ENCODE measurements around the gene LRRC63.
"Not testable (repeated sequence)": the region's sequence is repeated elsewhere in the genome, so short reads cannot be mapped to it uniquely, and the experiment has no call there.

DNA sequence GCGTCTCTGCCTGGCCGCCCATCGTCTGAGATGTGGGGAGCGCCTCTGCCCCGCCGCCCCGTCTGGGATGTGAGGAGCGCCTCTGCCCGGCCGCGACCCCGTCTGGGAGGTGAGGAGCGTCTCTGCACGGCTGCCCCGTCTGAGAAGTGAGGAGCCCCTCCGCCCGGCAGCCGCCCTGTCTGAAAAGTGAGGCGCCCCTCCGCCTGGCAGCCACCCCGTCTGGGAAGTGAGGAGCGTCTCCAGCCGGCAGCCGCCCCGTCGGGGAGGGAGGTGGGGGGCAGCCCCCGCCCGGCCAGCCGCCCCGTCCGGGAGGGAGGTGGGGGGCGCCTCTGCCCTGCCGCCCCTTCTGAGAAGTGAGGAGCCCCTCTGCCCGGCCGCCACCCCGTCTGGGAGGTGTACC, 49.0 kb upstream of the LRRC63 start:
- TF ChIP-seq, protein P1, sequence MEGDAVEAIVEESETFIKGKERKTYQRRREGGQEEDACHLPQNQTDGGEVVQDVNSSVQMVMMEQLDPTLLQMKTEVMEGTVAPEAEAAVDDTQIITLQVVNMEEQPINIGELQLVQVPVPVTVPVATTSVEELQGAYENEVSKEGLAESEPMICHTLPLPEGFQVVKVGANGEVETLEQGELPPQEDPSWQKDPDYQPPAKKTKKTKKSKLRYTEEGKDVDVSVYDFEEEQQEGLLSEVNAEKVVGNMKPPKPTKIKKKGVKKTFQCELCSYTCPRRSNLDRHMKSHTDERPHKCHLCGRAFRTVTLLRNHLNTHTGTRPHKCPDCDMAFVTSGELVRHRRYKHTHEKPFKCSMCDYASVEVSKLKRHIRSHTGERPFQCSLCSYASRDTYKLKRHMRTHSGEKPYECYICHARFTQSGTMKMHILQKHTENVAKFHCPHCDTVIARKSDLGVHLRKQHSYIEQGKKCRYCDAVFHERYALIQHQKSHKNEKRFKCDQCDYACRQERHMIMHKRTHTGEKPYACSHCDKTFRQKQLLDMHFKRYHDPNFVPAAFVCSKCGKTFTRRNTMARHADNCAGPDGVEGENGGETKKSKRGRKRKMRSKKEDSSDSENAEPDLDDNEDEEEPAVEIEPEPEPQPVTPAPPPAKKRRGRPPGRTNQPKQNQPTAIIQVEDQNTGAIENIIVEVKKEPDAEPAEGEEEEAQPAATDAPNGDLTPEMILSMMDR (IDR thresholded peaks at IDR 0.05 in 2 of 3, conservative IDR thresholded peaks at IDR 0.05 in 1 of 3; ENCODE audit: borderline replicate concordance in 1 of 3, insufficient read depth in 1 of 3, low read depth in 2 of 3, low read length in 2 of 3): not testable (repeated sequence)
- TF ChIP-seq, protein P2, sequence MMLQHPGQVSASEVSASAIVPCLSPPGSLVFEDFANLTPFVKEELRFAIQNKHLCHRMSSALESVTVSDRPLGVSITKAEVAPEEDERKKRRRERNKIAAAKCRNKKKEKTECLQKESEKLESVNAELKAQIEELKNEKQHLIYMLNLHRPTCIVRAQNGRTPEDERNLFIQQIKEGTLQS (IDR thresholded peaks at IDR 0.05): not testable (repeated sequence)
- not testable (repeated sequence) for TF ChIP-seq ZNF274 (IDR thresholded peaks at IDR 0.05; ENCODE audit: low read depth, low read length); EZH2 (IDR thresholded peaks at IDR 0.05); POLR2AphosphoS5 (IDR thresholded peaks at IDR 0.05; ENCODE audit: low read depth, low read length); YY1 (IDR thresholded peaks at IDR 0.05; ENCODE audit: extremely low read depth, insufficient replicate concordance, low read depth, low read length); POLR2A (IDR thresholded peaks at IDR 0.05; ENCODE audit: borderline replicate concordance, extremely low read depth, insufficient read depth, insufficient read length); SRF (IDR thresholded peaks at IDR 0.05; ENCODE audit: low read depth); SP1 (IDR thresholded peaks at IDR 0.05; ENCODE audit: low read depth); SIN3A (IDR thresholded peaks at IDR 0.05; ENCODE audit: low read depth); RAD21 (IDR thresholded peaks at IDR 0.05; ENCODE audit: low read depth); ZFX (IDR thresholded peaks at IDR 0.05)
- TF ChIP-seq, protein P3, sequence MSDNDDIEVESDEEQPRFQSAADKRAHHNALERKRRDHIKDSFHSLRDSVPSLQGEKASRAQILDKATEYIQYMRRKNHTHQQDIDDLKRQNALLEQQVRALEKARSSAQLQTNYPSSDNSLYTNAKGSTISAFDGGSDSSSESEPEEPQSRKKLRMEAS (IDR thresholded peaks at IDR 0.05): not testable (repeated sequence)

Data from HCT116 (cell line).